ENCODE data around the gene PIP4K2A. TPM values are rescaled to one million over a fixed set of nuclear protein-coding genes. Genes with fewer than 3 reads are reported as not detected.

Gene PIP4K2A
- total and polyA plus RNA-seq, 2 donors (not counting 3 experiments of a cell fraction or from before 2014, with no cell fraction given), result 11.8 to 32.6 TPM

DNA sequence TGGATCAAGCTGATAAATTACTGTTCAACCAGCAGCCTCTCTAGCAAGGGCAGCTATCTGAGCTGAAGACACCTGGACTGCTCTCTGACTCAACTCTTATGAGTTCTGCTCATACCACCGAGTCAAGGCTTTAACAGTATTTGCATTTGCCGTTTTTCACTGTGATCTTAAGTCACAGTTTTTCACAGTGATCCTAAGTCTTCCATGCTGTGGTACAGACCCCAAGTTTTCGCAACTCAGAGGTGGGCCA, 31.3 kb downstream of the PIP4K2A start:
- Histone ChIP-seq H4K20me1 (replicated peaks; ENCODE audit: control insufficient read depth, extremely low read depth, insufficient read depth, low read length) (no peaks in the 10 kb centered on the region), H2AFZ (ENCODE audit: low read depth, low read length) (no peak overlapping the region), H3K9me1 (replicated peaks; ENCODE audit: control insufficient read depth, extremely low read depth, insufficient read depth, low read length) (no peaks in the 10 kb centered on the region), H3K27me3 (ENCODE audit: control insufficient read depth in 2 of 2, insufficient read depth in 2 of 2, low read length in 2 of 2) (no peaks in the 10 kb centered on the region), H3K4me3 (replicated peaks in 1 of 3; ENCODE audit: insufficient read depth in 1 of 3, low read depth in 1 of 3, low read length in 3 of 3) (no peak overlapping the region), H3K79me2 (ENCODE audit: control insufficient read depth, insufficient read depth, low read length) (peaks cover 39% of the 10 kb centered on the region), H3K9me3 (replicated peaks; ENCODE audit: control insufficient read depth, insufficient read depth, low read length) (no peaks in the 10 kb centered on the region), H3K9ac (replicated peaks; ENCODE audit: extremely low read depth, insufficient read depth, low read length) (no peak overlapping the region), H3K27ac (ENCODE audit: insufficient read depth, low read depth, low read length) (no peak overlapping the region), H3K36me3 (ENCODE audit: control insufficient read depth in 2 of 2, extremely low read depth in 1 of 2, insufficient read depth in 2 of 2, low read length in 2 of 2) (no peaks in the 10 kb centered on the region), H3K4me1 (ENCODE audit: control insufficient read depth, extremely low read depth, insufficient read depth, low read length) (peaks cover 23% of the 10 kb centered on the region), H3K4me2 (ENCODE audit: insufficient read depth, low read length) (no peak overlapping the region)
- no TSS peak for BruUV-seq (replicated peaks)
- no peak for DNase-seq (ENCODE audit: low read depth, low spot score)
- dilution Hi-C loops (cut with MboI; ENCODE audit: extremely low pct_ligation_motif_present, low sequenced_read_pairs) (no loop called here), intact Hi-C loops (cut with micrococcal nuclease) (loop anchor here (2.0 kb wide), 1 partner anchor 62 kb away; no protein-coding TSS in a partner anchor)
- TF ChIP-seq POLR2AphosphoS5 (IDR thresholded peaks at IDR 0.05; ENCODE audit: insufficient read depth, low read depth, low read length) (no peak), GATA2 (IDR thresholded peaks at IDR 0.05; ENCODE audit: insufficient read depth, insufficient read length, low read depth, low read length) (no peak)
- ChIA-PET CTCF (interaction anchor here (1.0 to 1.4 kb wide), 2 partner anchors 35 to 109 kb away, joined by 3 to 4 read pairs; no protein-coding TSS in a partner anchor), POLR2A (no interaction called here)
- no peak for FAIRE-seq

DNA sequence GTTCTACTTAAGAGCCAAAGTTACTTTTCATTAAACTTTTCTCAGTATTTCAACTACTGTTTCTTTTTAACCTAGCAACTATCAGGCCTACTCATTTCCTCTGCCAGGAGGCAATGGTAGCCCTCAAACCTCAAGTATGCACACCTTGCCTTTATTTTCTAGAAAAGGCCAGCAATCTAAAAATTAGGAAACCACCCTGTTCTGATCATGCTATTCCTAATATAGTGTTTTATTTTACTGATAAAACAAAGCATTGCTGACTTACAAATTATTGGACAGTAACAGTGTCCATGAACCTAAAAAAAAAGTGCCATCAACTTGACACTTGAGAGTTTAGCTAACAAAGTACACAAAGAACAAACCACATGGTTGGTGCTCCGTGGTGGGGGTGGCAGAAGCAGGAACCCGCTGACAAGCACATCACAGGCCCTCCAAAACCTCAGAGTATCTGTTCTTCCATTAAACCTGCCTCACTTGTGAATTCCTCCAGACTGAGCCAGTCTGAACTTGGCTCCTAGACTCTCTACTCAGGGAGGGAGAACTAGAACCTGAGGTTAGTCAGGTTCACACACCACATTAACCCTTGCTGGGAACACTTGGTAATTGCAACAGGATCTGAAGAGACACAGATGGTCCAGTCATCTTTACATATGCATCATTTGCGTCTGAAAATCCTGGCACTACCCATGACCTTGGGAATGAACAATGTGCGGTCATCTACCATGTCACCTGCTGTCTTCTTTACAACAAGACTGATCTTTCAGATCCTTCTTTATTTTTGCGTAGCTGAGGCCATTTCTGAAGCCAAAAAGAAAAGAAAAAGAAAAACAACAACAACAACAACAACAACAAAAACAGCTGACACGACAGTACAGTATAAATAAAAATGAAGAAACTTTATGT, 31.9 kb downstream of the PIP4K2A start:
- BruUV-seq (replicated peaks), result no TSS peak
- no peaks in the 10 kb centered on the region for H3K36me3 ChIP-seq (ENCODE audit: control insufficient read depth in 2 of 2, extremely low read depth in 1 of 2, insufficient read depth in 2 of 2, low read length in 2 of 2)
- peak overlapping the region; percentile 44 for H3K4me2 ChIP-seq (ENCODE audit: insufficient read depth, low read length)
- H3K27me3 ChIP-seq (ENCODE audit: control insufficient read depth in 2 of 2, insufficient read depth in 2 of 2, low read length in 2 of 2), result no peaks in the 10 kb centered on the region
- ChIA-PET POLR2A (no interaction called here), CTCF (interaction anchor here (0.9 to 1.4 kb wide), 4 partner anchors 11 to 108 kb away, joined by 3 to 4 read pairs (median 4); no protein-coding TSS in a partner anchor)
- H3K27ac ChIP-seq (ENCODE audit: insufficient read depth, low read depth, low read length), result peak overlapping the region; percentile 49
- H3K9me1 ChIP-seq (replicated peaks; ENCODE audit: control insufficient read depth, extremely low read depth, insufficient read depth, low read length), result no peaks in the 10 kb centered on the region
- no peaks in the 10 kb centered on the region for H4K20me1 ChIP-seq (replicated peaks; ENCODE audit: control insufficient read depth, extremely low read depth, insufficient read depth, low read length)
- peaks cover 39% of the 10 kb centered on the region for H3K79me2 ChIP-seq (ENCODE audit: control insufficient read depth, insufficient read depth, low read length)
- H3K9me3 ChIP-seq (replicated peaks; ENCODE audit: control insufficient read depth, insufficient read depth, low read length), result no peaks in the 10 kb centered on the region
- FAIRE-seq, result peak; percentile 43
- intact Hi-C loops (cut with micrococcal nuclease) (loop anchor here (2.0 kb wide), 1 partner anchor 62 kb away; no protein-coding TSS in a partner anchor), dilution Hi-C loops (cut with MboI; ENCODE audit: extremely low pct_ligation_motif_present, low sequenced_read_pairs) (no loop called here)
- H2AFZ ChIP-seq (ENCODE audit: low read depth, low read length), result no peak overlapping the region
- H3K4me3 ChIP-seq (replicated peaks in 1 of 3; ENCODE audit: insufficient read depth in 1 of 3, low read depth in 1 of 3, low read length in 3 of 3), result no peak overlapping the region
- peaks cover 23% of the 10 kb centered on the region for H3K4me1 ChIP-seq (ENCODE audit: control insufficient read depth, extremely low read depth, insufficient read depth, low read length)
- DNase-seq (ENCODE audit: low read depth, low spot score), result no peak
- H3K9ac ChIP-seq (replicated peaks; ENCODE audit: extremely low read depth, insufficient read depth, low read length), result no peak overlapping the region
- TF ChIP-seq, protein P1, sequence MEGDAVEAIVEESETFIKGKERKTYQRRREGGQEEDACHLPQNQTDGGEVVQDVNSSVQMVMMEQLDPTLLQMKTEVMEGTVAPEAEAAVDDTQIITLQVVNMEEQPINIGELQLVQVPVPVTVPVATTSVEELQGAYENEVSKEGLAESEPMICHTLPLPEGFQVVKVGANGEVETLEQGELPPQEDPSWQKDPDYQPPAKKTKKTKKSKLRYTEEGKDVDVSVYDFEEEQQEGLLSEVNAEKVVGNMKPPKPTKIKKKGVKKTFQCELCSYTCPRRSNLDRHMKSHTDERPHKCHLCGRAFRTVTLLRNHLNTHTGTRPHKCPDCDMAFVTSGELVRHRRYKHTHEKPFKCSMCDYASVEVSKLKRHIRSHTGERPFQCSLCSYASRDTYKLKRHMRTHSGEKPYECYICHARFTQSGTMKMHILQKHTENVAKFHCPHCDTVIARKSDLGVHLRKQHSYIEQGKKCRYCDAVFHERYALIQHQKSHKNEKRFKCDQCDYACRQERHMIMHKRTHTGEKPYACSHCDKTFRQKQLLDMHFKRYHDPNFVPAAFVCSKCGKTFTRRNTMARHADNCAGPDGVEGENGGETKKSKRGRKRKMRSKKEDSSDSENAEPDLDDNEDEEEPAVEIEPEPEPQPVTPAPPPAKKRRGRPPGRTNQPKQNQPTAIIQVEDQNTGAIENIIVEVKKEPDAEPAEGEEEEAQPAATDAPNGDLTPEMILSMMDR (IDR thresholded peaks at IDR 0.05; ENCODE audit: extremely low read depth in 1 of 2, insufficient read depth in 1 of 2, low read depth in 1 of 2, low read length in 2 of 2), result no peak
- TF ChIP-seq, protein P2, sequence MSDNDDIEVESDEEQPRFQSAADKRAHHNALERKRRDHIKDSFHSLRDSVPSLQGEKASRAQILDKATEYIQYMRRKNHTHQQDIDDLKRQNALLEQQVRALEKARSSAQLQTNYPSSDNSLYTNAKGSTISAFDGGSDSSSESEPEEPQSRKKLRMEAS (IDR thresholded peaks at IDR 0.05; ENCODE audit: insufficient read depth, insufficient read length), result no peak
- TF ChIP-seq GATA2 (IDR thresholded peaks at IDR 0.05; ENCODE audit: insufficient read depth, insufficient read length, low read depth, low read length), result no peak
- TF ChIP-seq EZH2 (IDR thresholded peaks at IDR 0.05; ENCODE audit: borderline replicate concordance, low read depth, low read length, severe bottlenecking), result no peak
- no peak for TF ChIP-seq JUN (IDR thresholded peaks at IDR 0.05; ENCODE audit: borderline replicate concordance, insufficient read depth, insufficient read length, low read depth)
- TF ChIP-seq POLR2A (IDR thresholded peaks at IDR 0.05; ENCODE audit: low read depth, low read length), result no peak
- no peak for TF ChIP-seq MYC (IDR thresholded peaks at IDR 0.05; ENCODE audit: low read depth, low read length)
- no peak for TF ChIP-seq FOS (IDR thresholded peaks at IDR 0.05; ENCODE audit: borderline replicate concordance, insufficient read depth, low read length)
- no peak for TF ChIP-seq POLR2AphosphoS5 (IDR thresholded peaks at IDR 0.05; ENCODE audit: insufficient read depth, low read depth, low read length)
